H1 (cell line): ENCODE data around the gene ADAMTS13. TPM values are rescaled to one million over a fixed set of nuclear protein-coding genes. Genes with fewer than 3 reads are reported as not detected.

Source experiments
- CTCF ChIA-PET: fragments of 300-600 bp; sonication (Branson Sonifier 250); formaldehyde crosslinking; loops from one replicate; lab custom pipeline; 2021; ENCODE audit not compliant: partially characterized antibody; lab: Charles Lee
- POLR2A ChIA-PET: fragments of 300-600 bp; sonication (Branson Sonifier 250); formaldehyde crosslinking; loops from one replicate; lab custom pipeline; 2021; ENCODE audit warnings: inconsistent platforms; ENCODE audit not compliant: partially characterized antibody; lab: Charles Lee
- DNase-seq, 2 experiments: peaks; one replicate each; pipeline versions ENCODE4 v3.0.0 to v3.0.0-alpha.2; 2010 to 2022; ENCODE audit warnings: low spot score in 2 of 2, low read depth in 1 of 2, mixed read lengths in 1 of 2
- FAIRE-seq: peaks from 2 replicates; lab custom pipeline; 2011; peaks lifted over from hg19 to GRCh38; lab: Jason Lieb, UNC
- H2AFZ ChIP-seq: 2 replicates; pipeline ENCODE4 v1.8.1; 2012; ENCODE audit warnings: low read length, inconsistent platforms
- H2AK5ac ChIP-seq: 2 replicates; pipeline ENCODE4 v1.6.1; 2013; ENCODE audit warnings: low read depth, low read length
- H2BK120ac ChIP-seq: replicated peaks from 2 replicates; pipeline ENCODE3; 2013; ENCODE audit warnings: low read depth, low read length, inconsistent platforms
- H2BK12ac ChIP-seq: 2 replicates; pipeline ENCODE4 v1.6.1; 2013; ENCODE audit warnings: low read depth, low read length
- H2BK15ac ChIP-seq: 2 replicates; pipeline ENCODE4 v1.6.1; 2013; ENCODE audit warnings: low read length
- H2BK20ac ChIP-seq: 2 replicates; pipeline ENCODE4 v1.6.1; 2013; ENCODE audit warnings: low read length
- H2BK5ac ChIP-seq: 2 replicates; pipeline ENCODE4 v1.6.1; 2013; ENCODE audit warnings: low read depth, low read length
- H3K14ac ChIP-seq: 2 replicates; pipeline ENCODE4 v1.6.1; 2013; ENCODE audit warnings: inconsistent platforms; ENCODE audit not compliant: insufficient read length
- H3K18ac ChIP-seq: 2 replicates; pipeline ENCODE4 v1.6.1; 2013; ENCODE audit warnings: low read length; ENCODE audit errors: extremely low read depth
- H3K23ac ChIP-seq: 2 replicates; pipeline ENCODE4 v1.6.1; 2013; ENCODE audit warnings: inconsistent platforms; ENCODE audit not compliant: insufficient read length
- H3K23me2 ChIP-seq: 2 replicates; pipeline ENCODE4 v1.6.1; 2013; ENCODE audit warnings: low read depth, low read length
- H3K27ac ChIP-seq: 2 replicates; pipeline ENCODE4 v1.6.1; 2011; ENCODE audit warnings: low read depth, low read length, inconsistent platforms
- H3K27me3 ChIP-seq, 4 experiments: replicated peaks in 1 of 4; 1 replicate in 1 of 4; 2 replicates in 3 of 4; pipeline versions ENCODE4 v1.6.1 to v1.8.1; 2011 to 2013; ENCODE audit warnings: low read length in 3 of 4, mild to moderate bottlenecking in 3 of 4, inconsistent platforms in 2 of 4, mixed read lengths in 2 of 4, moderate library complexity in 1 of 4; ENCODE audit not compliant: control insufficient read depth in 3 of 4, insufficient read depth in 3 of 4; ENCODE audit errors: extremely low read depth in 1 of 4
- H3K36me3 ChIP-seq, 4 experiments: 2 replicates each; pipeline versions ENCODE4 v1.6.1 to v1.8.1; 2011 to 2013; ENCODE audit warnings: mild to moderate bottlenecking in 4 of 4, low read length in 3 of 4, moderate library complexity in 2 of 4, control low read depth in 1 of 4, inconsistent platforms in 1 of 4; ENCODE audit not compliant: insufficient read depth in 4 of 4, control insufficient read depth in 2 of 4
- H3K4ac ChIP-seq: replicated peaks from 2 replicates; pipeline ENCODE3; 2013; ENCODE audit warnings: low read length, low read depth, mixed read lengths, inconsistent platforms; ENCODE audit not compliant: insufficient read length
- H3K4me1 ChIP-seq, 4 experiments: replicated peaks in 1 of 4; 1 replicate in 1 of 4; 2 replicates in 3 of 4; pipeline versions ENCODE4 v1.6.1 to v1.8.1; 2011 to 2013; ENCODE audit warnings: low read length in 3 of 4, inconsistent platforms in 2 of 4, mixed read lengths in 1 of 4; ENCODE audit not compliant: insufficient read depth in 4 of 4, control insufficient read depth in 3 of 4
- H3K4me2 ChIP-seq, 2 experiments: 2 replicates each; pipeline versions ENCODE4 v1.6.1 to v1.8.1; 2011 to 2013; ENCODE audit warnings: low read depth in 2 of 2, low read length in 2 of 2, control low read depth in 1 of 2, inconsistent platforms in 1 of 2, mild to moderate bottlenecking in 1 of 2; ENCODE audit not compliant: insufficient read depth in 1 of 2
- H3K4me3 ChIP-seq, 4 experiments: fragments of 200-600, 300-600 bp in 1 of 4; sonication (generic), shearing (Covaris generic), sonication (Bioruptor Twin) in 1 of 4; 2 replicates each; pipeline versions ENCODE4 v1.5.1 to v1.8.1; 2011 to 2016; ENCODE audit warnings: low read length in 4 of 4, low read depth in 3 of 4, control low read depth in 2 of 4, inconsistent platforms in 2 of 4, mild to moderate bottlenecking in 2 of 4, mixed read lengths in 1 of 4, moderate library complexity in 1 of 4; ENCODE audit not compliant: insufficient read depth in 2 of 4; ENCODE audit errors: extremely low read depth in 1 of 4
- H3K56ac ChIP-seq: replicated peaks from 2 replicates; pipeline ENCODE3; 2013; ENCODE audit warnings: low read depth, mild to moderate bottlenecking, mixed read lengths, low read length, inconsistent platforms; ENCODE audit not compliant: insufficient read length
- H3K79me1 ChIP-seq: 2 replicates; pipeline ENCODE4 v1.6.1; 2013; ENCODE audit warnings: low read depth, low read length, control low read depth
- H3K79me2 ChIP-seq, 2 experiments: 2 replicates each; pipeline versions ENCODE4 v1.6.1 to v1.8.1; 2012 to 2013; ENCODE audit warnings: low read length in 2 of 2, mild to moderate bottlenecking in 2 of 2, inconsistent platforms in 1 of 2; ENCODE audit not compliant: insufficient read depth in 2 of 2, control insufficient read depth in 1 of 2
- H3K9ac ChIP-seq, 4 experiments: replicated peaks in 1 of 4; 1 replicate in 1 of 4; 2 replicates in 3 of 4; pipeline versions ENCODE4 v1.6.1 to v1.8.1; 2011 to 2013; ENCODE audit warnings: low read depth in 3 of 4, low read length in 3 of 4, control low read depth in 2 of 4, mild to moderate bottlenecking in 2 of 4, moderate library complexity in 2 of 4, inconsistent platforms in 1 of 4; ENCODE audit errors: extremely low read depth in 1 of 4
- H3K9me3 ChIP-seq, 2 experiments: 2 replicates each; pipeline versions ENCODE4 v1.6.1 to v1.8.1; 2012 to 2013; ENCODE audit warnings: mild to moderate bottlenecking in 2 of 2, moderate library complexity in 2 of 2, control low read depth in 1 of 2, inconsistent platforms in 1 of 2, low read depth in 1 of 2, low read length in 1 of 2, mixed read lengths in 1 of 2; ENCODE audit not compliant: insufficient read depth in 2 of 2
- H4K20me1 ChIP-seq, 2 experiments: replicated peaks in 1 of 2; 2 replicates each; pipeline versions ENCODE3 to v1.8.1; 2011 to 2013; ENCODE audit warnings: inconsistent platforms in 2 of 2, low read length in 2 of 2, mild to moderate bottlenecking in 1 of 2; ENCODE audit not compliant: insufficient read depth in 2 of 2, control insufficient read depth in 1 of 2
- H4K5ac ChIP-seq: 2 replicates; pipeline ENCODE4 v1.6.1; 2013; ENCODE audit warnings: low read length, low read depth, mixed read lengths, inconsistent platforms; ENCODE audit not compliant: insufficient read length
- H4K8ac ChIP-seq: 2 replicates; pipeline ENCODE4 v1.8.0; 2013; ENCODE audit warnings: mild to moderate bottlenecking, moderate library complexity, low read length, inconsistent platforms; ENCODE audit not compliant: insufficient read depth; ENCODE audit errors: extremely low read depth
- H4K91ac ChIP-seq: replicated peaks from 2 replicates; pipeline ENCODE3; 2013; ENCODE audit warnings: low read length, mixed read lengths, inconsistent platforms; ENCODE audit not compliant: insufficient read length
- BACH1 ChIP-seq: IDR thresholded peaks from 2 replicates; pipeline ENCODE4 v1.6.1; 2012; ENCODE audit warnings: low read length, improper control_type of control experiment
- EGR1 ChIP-seq: IDR thresholded peaks from 2 replicates; pipeline ENCODE4 v1.6.1; 2011; ENCODE audit warnings: low read depth, low read length, borderline replicate concordance
- JUND ChIP-seq: IDR thresholded peaks from 2 replicates; pipeline ENCODE4 v1.6.1; 2011; ENCODE audit warnings: mild to moderate bottlenecking, improper control_type of control experiment, low read length
- PHF8 ChIP-seq: fragments of 200-600 bp; sonication (generic); conservative IDR thresholded peaks from 2 replicates; pipeline ENCODE4 v1.7.1; 2012; ENCODE audit warnings: low read depth, mild to moderate bottlenecking, inconsistent platforms, low read length, moderate library complexity
- RNF2 ChIP-seq: fragments of 200-900, 300-1000 bp; sonication (generic); IDR thresholded peaks from 2 replicates; pipeline ENCODE4 v1.7.1; 2016; ENCODE audit warnings: borderline replicate concordance, low read depth, mild to moderate bottlenecking, antibody characterized with exemption, low read length; ENCODE audit not compliant: poor library complexity, severe bottlenecking; ENCODE audit errors: missing control alignments
- RXRA ChIP-seq: IDR thresholded peaks from 2 replicates; pipeline ENCODE4 v1.6.1; 2011; ENCODE audit warnings: low read depth, mild to moderate bottlenecking, low read length, moderate library complexity; ENCODE audit not compliant: insufficient read depth
- SAP30 ChIP-seq: fragments of 300-600 bp; sonication (generic); IDR thresholded peaks from 2 replicates; pipeline ENCODE4 v1.7.1; 2012; ENCODE audit warnings: low read length, moderate library complexity, mild to moderate bottlenecking, inconsistent platforms; ENCODE audit not compliant: insufficient read depth, insufficient replicate concordance
- SIRT6 ChIP-seq: IDR thresholded peaks from one replicate; pipeline ENCODE4 v1.7.1; 2012; ENCODE audit warnings: low read length, inconsistent platforms
- SIX5 ChIP-seq: IDR thresholded peaks from 2 replicates; pipeline ENCODE4 v1.6.1; 2011; ENCODE audit warnings: mild to moderate bottlenecking, low read depth, low read length
- TAF1 ChIP-seq: IDR thresholded peaks from 2 replicates; pipeline ENCODE4 v1.6.1; 2011; ENCODE audit warnings: mild to moderate bottlenecking, low read depth, low read length
- WGBS, 2 experiments: shearing (Covaris generic) in 1 of 2; methylation state at CpG; one replicate each; pipeline versions ENCODE4 v1.1.6 to v1.1.7; 2013 to 2015; ENCODE audit warnings: low lambda C conversion rate in 2 of 2, mixed read lengths in 2 of 2, inconsistent platforms in 1 of 2, low coverage in 1 of 2, missing lambda C conversion rate in 1 of 2; ENCODE audit not compliant: insufficient replicate concordance in 2 of 2, insufficient coverage in 1 of 2, insufficient read length in 1 of 2; ENCODE audit errors: extremely low coverage in 1 of 2, missing lambda C conversion rate in 1 of 2; 5-methylcytosine and 5-hydroxymethylcytosine counted together
- polyA plus RNA-seq, 7 experiments: library from polyadenylated mRNA; depleted of rRNA in 3 of 7; stranded (reverse) in 5 of 7; unstranded in 2 of 7; fragments of >200 nt in 5 of 7; fragments of 200-250 nt in 2 of 7; gene quantifications; 1 replicate in 5 of 7; 2 replicates in 1 of 7; 4 replicates in 1 of 7; pipeline versions ENCODE4 v1.2.1 to v1.2.3, GENCODE V29; 2011 to 2013; ENCODE audit warnings: missing spikeins in 2 of 7, mixed read lengths in 2 of 7
- total RNA-seq: library from RNA; stranded (reverse); fragmentation: NEBNext Ultra II Directional; extraction: Animal tissue kit (Norgen Biotek cat#: 25700); gene quantifications from 2 replicates; pipeline ENCODE4 v1.2.1, GENCODE V29; 2021

The ADAMTS13 gene
- total and polyA plus RNA-seq, 2 of the 8 experiments (the other 6 are each of a cell fraction or from before 2014, with no cell fraction given) = 4.4 to 5.8 TPM

- Histone ChIP-seq H4K8ac (no peak overlapping the region), H2BK120ac (no peak overlapping the region), H3K4me2 (no peak overlapping the region), H2AK5ac (no peak overlapping the region), H3K79me1 (no peaks in the 10 kb centered on the region), H3K18ac (no peak overlapping the region), H3K9me3 (no peaks in the 10 kb centered on the region), H3K14ac (no peak overlapping the region), H3K23ac (no peak overlapping the region), H2BK5ac (no peak overlapping the region), H3K27ac (no peak overlapping the region), H3K36me3 (no peaks in the 10 kb centered on the region), H2BK12ac (no peak overlapping the region), H3K9ac (no peak overlapping the region), H3K79me2 (no peaks in the 10 kb centered on the region), H3K23me2 (peaks cover 7% of the 10 kb centered on the region; the same call in 1 of the 2 replicates), H2BK20ac (no peak overlapping the region), H2BK15ac (no peak overlapping the region), H4K20me1 (no peaks in the 10 kb centered on the region), H3K56ac (no peak overlapping the region), H4K91ac (no peak overlapping the region), H3K4me3 (no peak overlapping the region), H3K4ac (no peak overlapping the region), H2AFZ (no peak overlapping the region), H4K5ac (no peak overlapping the region), H3K4me1 (peaks cover 0 to 8% (median 4%) of the 10 kb centered on the region in 4 experiments; a peak in 4 of 7 replicates)
- WGBS, 2 experiments = 89% methylated on average over 19 of the region's 22 CpGs; no CpG with 5 or more reads in 1 of the 2 experiments
- ChIA-PET POLR2A (interaction anchor here (1.0 to 3.6 kb wide), 4 partner anchors 14 to 77 kb away, joined by 3 to 19 read pairs (median 6); partner anchors contain the start of genes MED22 and RPL7A), CTCF (interaction anchor here (0.8 to 1.9 kb wide), 12 partner anchors 9 to 83 kb away, joined by 3 to 8 read pairs (median 3); partner anchors contain the start of gene CACFD1)
- no peak for DNase-seq
- TF ChIP-seq TAF1 (no peak), SAP30 (no peak), BACH1 (no peak), PHF8 (no peak), SIRT6 (no peak), EGR1 (no peak), RXRA (no peak), SIX5 (no peak), RNF2 (no peak), JUND (no peak)
- TF ChIP-seq, all 59 proteins: peak for 0
- peaks cover 0 to 8% (median 1%) of the 10 kb centered on the region in 4 experiments; a peak in 4 of 7 replicates for H3K27me3 ChIP-seq
- FAIRE-seq = no peak
Measured at GRCh38 chr9:133425049-133425632, 3.0 kb downstream of the ADAMTS13 start.
